ENCODE results near the gene PDCL3. TPM values are rescaled to one million over a fixed set of nuclear protein-coding genes. Genes with fewer than 3 reads are reported as not detected.

Gene PDCL3
- total RNA-seq, 1 donor from 2014 or later = 23.9 TPM

DNA sequence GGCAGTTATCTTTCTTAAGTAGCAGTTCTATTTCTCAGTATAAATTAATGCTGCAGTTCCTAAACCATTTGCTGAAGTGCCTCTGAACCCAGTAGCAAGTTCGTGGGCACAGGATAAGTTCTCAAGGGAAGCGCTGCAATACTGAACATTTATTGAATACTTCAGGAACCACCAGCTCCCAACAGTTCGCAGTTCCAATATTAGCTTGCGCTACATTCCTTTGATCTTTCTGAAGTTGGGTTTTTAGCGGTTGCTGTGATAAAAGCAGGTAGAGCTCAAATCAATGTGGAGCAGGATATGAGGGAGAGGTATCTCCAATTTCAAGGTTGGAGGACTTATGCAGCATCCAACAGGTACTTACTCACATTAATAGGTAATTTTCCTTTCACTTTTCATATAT, 33.7 kb downstream of the PDCL3 start:
- H3K27me3 ChIP-seq (ENCODE audit: control insufficient read depth, insufficient read depth, low read length) = no peaks in the 10 kb centered on the region
- no peak for DNase-seq (ENCODE audit: low read depth)
- H3K4me3 ChIP-seq (ENCODE audit: low read depth, low read length) = no peak overlapping the region
- TF ChIP-seq, protein P1, sequence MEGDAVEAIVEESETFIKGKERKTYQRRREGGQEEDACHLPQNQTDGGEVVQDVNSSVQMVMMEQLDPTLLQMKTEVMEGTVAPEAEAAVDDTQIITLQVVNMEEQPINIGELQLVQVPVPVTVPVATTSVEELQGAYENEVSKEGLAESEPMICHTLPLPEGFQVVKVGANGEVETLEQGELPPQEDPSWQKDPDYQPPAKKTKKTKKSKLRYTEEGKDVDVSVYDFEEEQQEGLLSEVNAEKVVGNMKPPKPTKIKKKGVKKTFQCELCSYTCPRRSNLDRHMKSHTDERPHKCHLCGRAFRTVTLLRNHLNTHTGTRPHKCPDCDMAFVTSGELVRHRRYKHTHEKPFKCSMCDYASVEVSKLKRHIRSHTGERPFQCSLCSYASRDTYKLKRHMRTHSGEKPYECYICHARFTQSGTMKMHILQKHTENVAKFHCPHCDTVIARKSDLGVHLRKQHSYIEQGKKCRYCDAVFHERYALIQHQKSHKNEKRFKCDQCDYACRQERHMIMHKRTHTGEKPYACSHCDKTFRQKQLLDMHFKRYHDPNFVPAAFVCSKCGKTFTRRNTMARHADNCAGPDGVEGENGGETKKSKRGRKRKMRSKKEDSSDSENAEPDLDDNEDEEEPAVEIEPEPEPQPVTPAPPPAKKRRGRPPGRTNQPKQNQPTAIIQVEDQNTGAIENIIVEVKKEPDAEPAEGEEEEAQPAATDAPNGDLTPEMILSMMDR (IDR thresholded peaks at IDR 0.05; ENCODE audit: insufficient read depth, low read length, poor library complexity, severe bottlenecking) = no peak
- no peaks in the 10 kb centered on the region for H3K36me3 ChIP-seq (ENCODE audit: control insufficient read depth, insufficient read depth, low read length)

DNA sequence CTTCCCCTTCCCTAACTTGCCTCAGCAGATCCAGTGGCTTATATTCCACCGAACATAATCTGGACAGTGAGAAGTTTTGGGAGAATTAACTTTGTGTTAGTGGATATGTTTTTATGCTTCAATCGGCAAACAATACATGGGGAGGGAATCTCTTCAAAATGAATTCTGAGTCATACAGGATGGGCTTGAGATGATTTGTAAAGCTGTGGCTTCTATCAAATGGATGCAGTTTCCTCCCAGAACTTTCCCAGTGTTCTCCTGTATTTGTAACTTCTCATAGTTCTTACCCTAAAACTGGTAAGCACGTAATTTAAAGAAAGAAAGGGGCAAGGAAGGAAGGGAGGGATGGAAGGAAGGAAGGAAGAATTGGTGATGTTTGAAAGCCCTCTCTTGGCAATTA, 36.8 kb downstream of the PDCL3 start:
- no peak for DNase-seq (ENCODE audit: low read depth)

DNA sequence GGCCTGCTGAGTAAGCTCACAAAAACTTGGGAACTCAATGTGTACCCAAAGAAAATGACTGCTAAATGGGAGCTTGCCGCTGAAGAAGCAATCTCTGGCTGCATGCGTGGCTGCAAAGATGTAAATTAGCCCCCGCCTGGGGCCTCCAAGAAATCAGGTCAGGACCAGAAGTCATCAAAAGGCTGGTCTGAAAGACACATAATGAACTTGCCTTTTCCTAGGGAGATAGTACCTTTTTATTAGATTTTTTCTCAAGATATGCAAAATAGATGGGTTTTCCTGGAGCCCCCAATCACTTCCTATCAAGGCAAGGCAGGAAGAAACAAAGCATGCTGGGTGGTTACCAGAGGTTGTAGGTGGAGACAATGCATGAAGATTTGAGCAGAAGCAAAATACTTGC, 38.9 kb downstream of the PDCL3 start:
- no peaks in the 10 kb centered on the region for H3K36me3 ChIP-seq (ENCODE audit: control insufficient read depth, insufficient read depth, low read length)
- H3K27me3 ChIP-seq (ENCODE audit: control insufficient read depth, insufficient read depth, low read length) = no peaks in the 10 kb centered on the region
- TF ChIP-seq, protein P1 (IDR thresholded peaks at IDR 0.05; ENCODE audit: insufficient read depth, low read length, poor library complexity, severe bottlenecking) = no peak
- DNase-seq (ENCODE audit: low read depth) = no peak
- no peak overlapping the region for H3K4me3 ChIP-seq (ENCODE audit: low read depth, low read length)

More for the DNA sequence above, 36.8 kb downstream of the PDCL3 start:
- Histone ChIP-seq H3K27me3 (ENCODE audit: control insufficient read depth, insufficient read depth, low read length) (no peaks in the 10 kb centered on the region), H3K36me3 (ENCODE audit: control insufficient read depth, insufficient read depth, low read length) (no peaks in the 10 kb centered on the region), H3K4me3 (ENCODE audit: low read depth, low read length) (no peak overlapping the region)
- TF ChIP-seq, protein P1 (IDR thresholded peaks at IDR 0.05; ENCODE audit: insufficient read depth, low read length, poor library complexity, severe bottlenecking) = no peak

DNA sequence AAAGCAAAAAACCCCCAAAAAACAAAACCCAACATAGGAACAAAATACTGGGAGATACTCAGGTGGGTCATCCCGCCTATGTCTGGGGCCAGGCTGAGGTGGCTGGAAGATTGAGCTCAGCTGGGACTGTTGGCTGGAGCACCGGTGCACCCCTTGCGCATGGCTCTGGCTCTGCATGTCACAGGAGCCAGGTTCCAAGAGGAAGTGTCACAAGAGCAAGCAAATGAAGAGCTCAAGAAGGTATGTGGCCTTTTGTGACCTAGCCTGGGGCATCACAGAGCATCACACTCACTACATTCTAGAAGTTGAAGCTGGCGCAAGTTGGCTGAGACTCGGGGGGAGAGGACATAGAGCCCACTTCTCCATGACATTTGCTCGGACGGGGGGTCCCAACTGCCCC, 40.6 kb downstream of the PDCL3 start:
- Histone ChIP-seq H3K27me3 (ENCODE audit: control insufficient read depth, insufficient read depth, low read length) (no peaks in the 10 kb centered on the region), H3K36me3 (ENCODE audit: control insufficient read depth, insufficient read depth, low read length) (no peaks in the 10 kb centered on the region), H3K4me3 (ENCODE audit: low read depth, low read length) (no peak overlapping the region)
- DNase-seq (ENCODE audit: low read depth) = no peak
- TF ChIP-seq, protein P1 (IDR thresholded peaks at IDR 0.05; ENCODE audit: insufficient read depth, low read length, poor library complexity, severe bottlenecking) = no peak

DNA sequence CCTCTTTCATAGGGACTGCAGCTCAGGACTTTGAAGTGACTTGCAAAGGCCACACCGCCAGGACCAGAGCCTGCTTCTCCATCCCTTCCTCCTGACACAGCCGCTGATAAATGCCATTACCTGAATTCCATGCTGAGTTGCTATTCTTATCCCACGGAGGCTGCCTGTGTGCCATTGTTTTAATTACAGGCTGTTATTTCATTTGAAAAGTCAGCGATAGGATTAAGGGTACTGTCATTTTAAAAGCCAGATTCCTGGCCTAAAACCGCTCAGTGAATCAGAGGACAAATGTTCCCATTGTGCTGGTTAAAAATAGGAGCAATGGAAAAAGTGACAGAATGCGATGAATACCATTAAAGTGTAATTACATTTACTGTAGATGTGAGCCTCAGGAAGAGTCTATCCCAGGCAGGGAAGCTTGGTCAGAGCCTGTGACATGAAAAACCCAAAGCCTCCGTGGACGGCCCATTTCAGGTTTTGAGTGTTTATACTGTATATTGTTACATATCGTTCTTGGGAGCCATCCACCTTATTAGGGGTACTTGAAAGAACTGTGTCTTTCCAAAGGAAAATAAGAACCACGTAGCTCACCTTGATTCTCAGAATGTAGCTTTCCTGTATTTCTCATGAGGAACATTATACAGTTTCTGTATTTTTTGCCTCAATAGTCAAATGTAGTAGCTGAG, 41.3 kb downstream of the PDCL3 start:
- no peaks in the 10 kb centered on the region for H3K36me3 ChIP-seq (ENCODE audit: control insufficient read depth, insufficient read depth, low read length)
- DNase-seq (ENCODE audit: low read depth) = no peak
- TF ChIP-seq, protein P1 (IDR thresholded peaks at IDR 0.05; ENCODE audit: insufficient read depth, low read length, poor library complexity, severe bottlenecking) = no peak
- no peaks in the 10 kb centered on the region for H3K27me3 ChIP-seq (ENCODE audit: control insufficient read depth, insufficient read depth, low read length)
- H3K4me3 ChIP-seq (ENCODE audit: low read depth, low read length) = no peak overlapping the region

DNA sequence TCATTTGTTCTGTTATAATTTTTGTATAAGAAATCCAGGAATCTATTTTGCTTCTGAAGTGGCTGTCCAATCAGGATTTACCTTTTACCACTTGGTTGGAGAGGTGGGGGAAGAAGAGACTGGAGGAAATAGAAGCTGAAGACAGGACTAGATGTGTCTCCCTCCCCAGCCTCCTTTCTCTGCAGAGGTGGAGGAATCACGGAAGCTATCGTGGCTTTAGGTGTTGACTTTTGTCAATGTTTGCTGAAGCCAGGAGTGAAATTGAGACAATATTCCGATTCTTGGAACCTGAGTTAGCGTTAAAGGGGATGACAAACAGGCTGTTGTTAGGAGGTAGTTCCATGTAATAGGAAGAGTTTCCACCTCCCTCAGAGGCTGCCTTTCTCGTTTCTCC, 43.5 kb downstream of the PDCL3 start:
- Histone ChIP-seq H3K36me3 (ENCODE audit: control insufficient read depth, insufficient read depth, low read length) (no peaks in the 10 kb centered on the region), H3K27me3 (ENCODE audit: control insufficient read depth, insufficient read depth, low read length) (no peaks in the 10 kb centered on the region), H3K4me3 (ENCODE audit: low read depth, low read length) (no peak overlapping the region)
- TF ChIP-seq, protein P1 (IDR thresholded peaks at IDR 0.05; ENCODE audit: insufficient read depth, low read length, poor library complexity, severe bottlenecking) = no peak
- DNase-seq (ENCODE audit: low read depth) = no peak

Data from kidney epithelial cell (primary cell).